NT2/D1 (cell line): ENCODE measurements around the gene NT5E.

Experiments used
- SUZ12 ChIP-seq: IDR thresholded peaks from 2 replicates; pipeline ENCODE4 v1.6.1; 2011; ENCODE audit not compliant: insufficient read length, insufficient read depth; ENCODE audit errors: extremely low read depth
- YY1 ChIP-seq: IDR thresholded peaks from 2 replicates; pipeline ENCODE4 v1.6.1; 2011; ENCODE audit not compliant: insufficient read length, insufficient read depth
- ZNF274 ChIP-seq: IDR thresholded peaks from 2 replicates; pipeline ENCODE4 v1.6.1; 2011; ENCODE audit warnings: mild to moderate bottlenecking, low read depth, low read length

GRCh38 chr6:85416049-85416448, 33.8 kb upstream of the NT5E start:
- no peak for TF ChIP-seq YY1
- no peak for TF ChIP-seq ZNF274
- no peak for TF ChIP-seq SUZ12
